ENCODE data around the gene DONSON. TPM values are rescaled to one million over a fixed set of nuclear protein-coding genes. Genes with fewer than 3 reads are reported as not detected.
A peak's percentile ranks its signal among the peaks of the same experiment; 100 is the strongest.

DONSON gene
- total RNA-seq, 1 experiment from 2014 or later: 43.3 TPM

DNA sequence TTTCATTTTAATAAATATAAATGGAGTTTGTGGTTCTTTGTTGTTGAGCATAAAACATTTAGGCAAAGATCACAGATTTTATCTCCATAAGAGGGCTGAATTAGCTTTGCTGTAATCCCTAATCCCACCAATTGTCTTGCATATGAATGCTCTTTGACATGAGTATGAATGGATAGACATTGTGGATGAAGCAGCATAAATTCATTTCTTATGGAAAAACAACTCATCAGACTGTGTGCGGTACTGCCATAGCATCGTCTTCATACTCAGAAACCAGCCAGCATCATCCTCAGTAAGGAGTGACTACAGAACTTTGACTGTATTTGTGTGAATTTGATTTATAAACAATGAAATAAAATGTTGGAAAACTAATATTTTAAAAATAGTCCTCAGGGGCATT is 26.1 kb downstream of the DONSON start:
- no peak for DNase-seq (ENCODE audit: low read depth)

DNA sequence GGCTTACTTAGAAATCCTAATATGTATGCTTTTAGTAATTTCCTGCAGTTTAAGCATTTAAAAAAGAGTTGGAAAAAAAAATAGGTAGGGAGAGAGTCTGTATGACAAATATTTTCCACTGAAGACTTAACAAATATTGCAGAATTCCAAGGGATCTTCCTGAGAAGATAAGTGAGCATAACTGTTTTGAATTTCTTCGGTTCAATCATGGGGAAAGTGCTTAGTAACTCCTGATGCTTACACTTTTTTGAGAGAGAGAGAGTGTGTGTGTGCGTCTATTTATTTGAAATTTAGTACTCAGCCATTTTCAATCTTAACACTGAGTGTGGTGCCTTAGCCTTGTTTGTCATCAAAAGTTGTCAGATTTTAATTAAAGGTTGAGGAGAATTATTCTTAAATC is 27.1 kb downstream of the DONSON start:
- DNase-seq (ENCODE audit: low read depth): no peak

DNA sequence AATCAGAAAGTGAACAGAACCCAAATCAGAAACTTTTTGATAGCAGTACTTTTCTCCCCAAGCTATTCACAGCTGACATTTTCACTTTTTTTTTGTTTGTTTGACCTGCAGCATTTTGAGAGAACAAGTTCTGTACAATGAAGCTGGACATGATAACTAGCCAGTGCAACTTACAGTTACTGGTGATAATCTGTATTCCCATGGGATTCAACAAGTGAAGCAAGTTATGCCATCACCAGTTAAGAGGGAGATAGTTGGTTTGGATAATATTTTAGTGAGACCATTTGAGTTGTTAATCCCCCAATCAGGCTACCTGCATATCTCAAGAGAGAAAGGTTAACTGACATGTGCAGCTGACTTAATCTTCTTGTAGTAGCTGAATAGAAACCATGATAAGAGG is 27.5 kb downstream of the DONSON start:
- DNase-seq (ENCODE audit: low read depth): no peak

DNA sequence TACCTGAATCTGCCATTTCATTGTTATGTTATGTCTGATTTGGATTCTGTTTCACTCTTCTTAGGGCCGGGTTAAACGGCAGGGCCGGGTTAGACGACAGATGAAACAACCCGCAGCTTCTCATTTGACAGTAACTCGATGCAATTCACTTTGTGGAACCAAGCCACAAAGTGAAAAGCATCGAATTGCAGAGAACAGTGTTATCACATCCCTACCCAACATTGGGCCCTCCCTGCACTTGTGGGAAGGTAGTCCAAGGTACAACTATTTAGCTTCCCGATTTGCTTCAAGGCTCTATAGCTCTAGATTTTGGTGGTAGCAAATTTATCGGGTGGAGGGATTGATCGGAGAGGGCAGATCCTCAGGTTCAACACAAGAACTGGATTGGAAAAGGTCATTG is 28.7 kb downstream of the DONSON start:
- DNase-seq (ENCODE audit: low read depth): no peak

DNA sequence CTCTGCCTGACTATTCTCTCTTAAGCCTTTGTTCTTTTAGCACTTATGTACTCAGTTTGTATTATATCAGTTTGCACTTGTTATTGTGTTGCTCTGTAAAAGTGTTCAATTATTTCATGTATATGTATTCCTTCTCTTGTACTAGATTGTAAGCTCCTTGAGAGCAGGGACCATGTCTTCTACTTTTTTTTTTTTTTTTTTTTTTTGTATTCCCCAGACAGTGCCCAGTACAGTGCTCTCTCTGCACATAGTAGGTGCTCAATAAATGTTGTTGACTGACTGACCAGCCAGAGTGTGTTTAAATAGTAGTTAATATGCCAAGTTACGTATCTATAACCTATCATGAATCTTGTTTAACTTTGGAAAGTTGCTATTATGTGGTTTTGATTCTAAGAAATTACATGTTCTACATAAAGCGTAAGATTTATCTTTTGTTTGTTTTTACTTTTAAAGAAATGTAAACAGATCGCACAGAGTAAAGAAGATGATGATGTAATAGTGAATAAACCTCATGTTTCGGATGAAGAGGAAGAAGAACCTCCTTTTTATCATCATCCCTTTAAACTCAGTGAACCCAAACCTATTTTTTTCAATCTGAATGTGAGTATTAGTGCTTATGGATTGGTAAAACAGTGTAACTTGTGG is 29.6 kb downstream of the DONSON start:
- DNase-seq (ENCODE audit: low read depth): no peak

DNA sequence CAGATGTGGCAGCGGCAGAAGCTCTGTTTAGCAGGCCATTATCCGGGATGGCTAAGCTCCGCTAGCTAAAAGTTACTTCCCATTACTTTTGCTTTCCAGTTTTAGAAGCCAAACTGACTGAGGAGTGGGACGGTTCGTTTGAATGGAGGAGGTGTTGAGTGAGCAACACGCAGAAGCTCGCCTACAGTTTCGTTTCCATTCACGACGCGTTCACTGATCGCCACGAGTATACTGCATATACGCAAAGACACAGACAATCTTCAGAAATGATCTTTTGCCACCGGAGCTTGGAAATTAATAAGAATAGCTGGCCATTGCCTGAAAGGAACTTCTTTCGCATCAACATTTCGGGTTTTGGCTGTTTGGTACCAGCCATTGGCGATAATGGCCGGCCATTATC is 31.0 kb downstream of the DONSON start:
- no peak for DNase-seq (ENCODE audit: low read depth)

DNA sequence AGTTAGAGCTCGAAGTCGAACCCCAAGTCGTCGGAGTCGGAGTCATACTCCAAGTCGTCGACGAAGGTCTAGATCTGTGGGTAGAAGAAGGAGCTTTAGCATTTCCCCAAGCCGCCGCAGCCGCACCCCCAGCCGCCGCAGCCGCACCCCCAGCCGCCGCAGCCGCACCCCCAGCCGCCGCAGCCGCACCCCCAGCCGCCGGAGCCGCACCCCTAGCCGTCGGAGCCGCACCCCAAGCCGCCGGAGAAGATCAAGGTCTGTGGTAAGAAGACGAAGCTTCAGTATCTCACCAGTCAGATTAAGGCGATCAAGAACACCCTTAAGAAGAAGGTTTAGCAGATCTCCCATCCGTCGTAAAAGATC is 33.5 kb downstream of the DONSON start:
- no peak for DNase-seq (ENCODE audit: low read depth)

DNA sequence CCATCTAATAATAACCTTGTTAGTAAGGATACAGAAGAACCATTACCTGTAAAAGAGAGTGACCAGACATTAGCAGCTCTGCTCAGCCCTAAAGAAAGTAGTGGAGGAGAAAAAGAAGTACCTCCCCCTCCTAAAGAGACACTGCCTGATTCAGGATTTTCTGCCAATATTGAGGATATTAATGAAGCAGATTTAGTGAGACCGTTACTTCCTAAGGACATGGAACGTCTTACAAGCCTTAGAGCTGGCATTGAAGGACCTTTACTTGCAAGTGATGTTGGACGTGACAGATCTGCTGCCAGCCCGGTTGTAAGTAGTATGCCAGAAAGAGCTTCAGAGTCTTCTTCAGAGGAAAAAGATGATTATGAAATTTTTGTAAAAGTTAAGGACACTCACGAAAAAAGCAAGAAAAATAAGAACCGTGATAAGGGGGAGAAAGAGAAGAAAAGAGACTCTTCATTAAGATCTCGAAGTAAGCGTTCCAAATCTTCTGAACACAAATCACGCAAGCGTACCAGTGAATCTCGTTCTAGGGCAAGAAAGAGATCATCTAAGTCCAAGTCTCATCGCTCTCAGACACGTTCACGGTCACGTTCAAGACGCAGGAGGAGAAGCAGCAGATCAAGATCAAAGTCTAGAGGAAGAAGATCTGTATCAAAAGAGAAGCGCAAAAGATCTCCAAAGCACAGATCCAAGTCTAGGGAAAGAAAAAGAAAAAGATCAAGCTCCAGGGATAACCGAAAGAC is 34.1 kb downstream of the DONSON start:
- DNase-seq (ENCODE audit: low read depth): no peak

DNA sequence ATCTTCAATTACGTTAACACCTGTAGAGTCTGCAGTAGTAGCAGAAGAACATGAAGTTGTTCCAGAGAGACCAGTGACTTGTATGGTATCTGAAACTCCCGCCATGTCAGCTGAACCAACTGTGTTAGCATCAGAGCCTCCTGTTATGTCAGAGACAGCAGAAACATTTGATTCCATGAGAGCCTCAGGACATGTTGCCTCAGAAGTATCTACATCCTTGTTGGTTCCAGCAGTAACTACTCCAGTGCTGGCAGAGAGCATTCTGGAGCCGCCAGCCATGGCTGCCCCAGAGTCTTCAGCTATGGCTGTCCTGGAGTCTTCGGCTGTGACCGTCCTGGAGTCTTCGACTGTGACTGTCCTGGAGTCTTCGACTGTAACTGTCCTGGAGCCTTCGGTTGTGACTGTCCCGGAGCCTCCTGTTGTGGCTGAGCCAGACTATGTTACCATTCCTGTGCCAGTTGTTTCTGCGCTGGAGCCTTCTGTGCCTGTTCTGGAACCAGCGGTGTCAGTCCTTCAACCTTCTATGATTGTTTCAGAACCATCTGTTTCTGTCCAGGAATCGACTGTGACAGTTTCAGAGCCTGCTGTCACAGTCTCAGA is 35.4 kb downstream of the DONSON start:
- no peak for DNase-seq (ENCODE audit: low read depth)

DNA sequence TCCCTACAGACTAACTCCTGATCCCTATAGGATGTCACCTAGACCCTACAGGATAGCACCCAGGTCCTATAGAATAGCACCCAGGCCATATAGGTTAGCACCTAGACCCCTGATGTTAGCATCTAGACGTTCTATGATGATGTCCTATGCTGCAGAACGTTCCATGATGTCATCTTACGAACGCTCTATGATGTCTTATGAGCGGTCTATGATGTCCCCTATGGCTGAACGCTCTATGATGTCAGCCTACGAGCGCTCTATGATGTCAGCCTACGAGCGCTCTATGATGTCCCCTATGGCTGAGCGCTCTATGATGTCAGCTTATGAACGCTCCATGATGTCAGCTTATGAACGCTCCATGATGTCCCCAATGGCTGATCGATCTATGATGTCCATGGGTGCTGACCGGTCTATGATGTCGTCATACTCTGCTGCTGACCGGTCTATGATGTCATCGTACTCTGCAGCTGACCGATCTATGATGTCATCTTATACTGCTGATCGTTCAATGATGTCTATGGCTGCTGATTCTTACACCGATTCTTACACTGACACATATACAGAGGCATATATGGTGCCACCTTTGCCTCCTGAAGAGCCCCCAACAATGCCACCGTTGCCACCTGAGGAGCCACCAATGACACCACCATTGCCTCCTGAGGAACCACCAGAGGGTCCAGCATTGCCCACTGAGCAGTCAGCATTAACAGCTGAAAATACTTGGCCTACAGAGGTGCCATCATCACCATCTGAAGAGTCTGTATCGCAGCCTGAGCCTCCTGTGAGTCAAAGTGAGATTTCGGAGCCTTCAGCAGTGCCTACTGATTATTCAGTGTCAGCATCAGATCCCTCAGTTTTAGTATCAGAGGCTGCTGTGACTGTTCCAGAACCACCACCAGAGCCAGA is 36.1 kb downstream of the DONSON start:
- DNase-seq (ENCODE audit: low read depth): no peak

DNA sequence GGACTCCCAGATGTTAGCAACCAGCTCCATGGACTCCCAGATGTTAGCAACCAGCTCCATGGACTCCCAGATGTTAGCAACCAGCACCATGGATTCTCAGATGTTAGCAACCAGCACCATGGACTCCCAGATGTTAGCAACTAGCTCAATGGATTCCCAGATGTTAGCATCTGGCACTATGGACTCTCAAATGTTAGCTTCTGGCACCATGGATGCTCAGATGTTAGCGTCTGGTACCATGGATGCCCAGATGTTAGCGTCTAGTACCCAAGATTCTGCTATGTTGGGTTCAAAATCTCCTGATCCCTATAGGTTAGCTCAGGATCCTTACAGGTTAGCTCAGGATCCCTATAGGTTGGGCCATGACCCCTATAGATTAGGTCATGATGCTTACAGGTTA is 36.8 kb downstream of the DONSON start:
- no peak for DNase-seq (ENCODE audit: low read depth)

DNA sequence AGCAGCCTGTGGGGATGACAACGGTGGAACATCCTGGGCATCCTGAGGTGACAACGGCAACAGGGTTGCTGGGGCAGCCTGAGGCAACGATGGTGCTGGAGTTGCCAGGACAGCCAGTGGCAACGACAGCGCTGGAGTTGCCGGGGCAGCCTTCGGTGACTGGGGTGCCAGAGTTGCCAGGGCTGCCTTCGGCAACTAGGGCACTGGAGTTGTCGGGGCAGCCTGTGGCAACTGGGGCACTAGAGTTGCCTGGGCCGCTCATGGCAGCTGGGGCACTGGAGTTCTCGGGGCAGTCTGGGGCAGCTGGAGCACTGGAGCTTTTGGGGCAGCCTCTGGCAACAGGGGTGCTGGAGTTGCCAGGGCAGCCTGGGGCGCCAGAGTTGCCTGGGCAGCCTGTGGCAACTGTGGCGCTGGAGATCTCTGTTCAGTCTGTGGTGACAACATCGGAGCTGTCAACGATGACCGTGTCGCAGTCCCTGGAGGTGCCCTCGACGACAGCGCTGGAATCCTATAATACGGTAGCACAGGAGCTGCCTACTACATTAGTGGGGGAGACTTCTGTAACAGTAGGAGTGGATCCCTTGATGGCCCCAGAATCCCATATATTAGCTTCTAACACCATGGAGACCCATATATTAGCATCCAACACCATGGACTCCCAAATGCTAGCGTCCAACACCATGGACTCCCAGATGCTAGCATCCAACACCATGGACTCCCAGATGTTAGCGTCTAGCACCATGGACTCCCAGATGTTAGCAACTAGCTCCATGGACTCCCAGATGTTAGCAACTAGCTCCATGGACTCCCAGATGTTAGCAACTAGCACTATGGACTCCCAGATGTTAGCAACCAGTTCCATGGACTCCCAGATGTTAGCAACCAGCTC is 37.5 kb downstream of the DONSON start:
- DNase-seq (ENCODE audit: low read depth): no peak

DNA sequence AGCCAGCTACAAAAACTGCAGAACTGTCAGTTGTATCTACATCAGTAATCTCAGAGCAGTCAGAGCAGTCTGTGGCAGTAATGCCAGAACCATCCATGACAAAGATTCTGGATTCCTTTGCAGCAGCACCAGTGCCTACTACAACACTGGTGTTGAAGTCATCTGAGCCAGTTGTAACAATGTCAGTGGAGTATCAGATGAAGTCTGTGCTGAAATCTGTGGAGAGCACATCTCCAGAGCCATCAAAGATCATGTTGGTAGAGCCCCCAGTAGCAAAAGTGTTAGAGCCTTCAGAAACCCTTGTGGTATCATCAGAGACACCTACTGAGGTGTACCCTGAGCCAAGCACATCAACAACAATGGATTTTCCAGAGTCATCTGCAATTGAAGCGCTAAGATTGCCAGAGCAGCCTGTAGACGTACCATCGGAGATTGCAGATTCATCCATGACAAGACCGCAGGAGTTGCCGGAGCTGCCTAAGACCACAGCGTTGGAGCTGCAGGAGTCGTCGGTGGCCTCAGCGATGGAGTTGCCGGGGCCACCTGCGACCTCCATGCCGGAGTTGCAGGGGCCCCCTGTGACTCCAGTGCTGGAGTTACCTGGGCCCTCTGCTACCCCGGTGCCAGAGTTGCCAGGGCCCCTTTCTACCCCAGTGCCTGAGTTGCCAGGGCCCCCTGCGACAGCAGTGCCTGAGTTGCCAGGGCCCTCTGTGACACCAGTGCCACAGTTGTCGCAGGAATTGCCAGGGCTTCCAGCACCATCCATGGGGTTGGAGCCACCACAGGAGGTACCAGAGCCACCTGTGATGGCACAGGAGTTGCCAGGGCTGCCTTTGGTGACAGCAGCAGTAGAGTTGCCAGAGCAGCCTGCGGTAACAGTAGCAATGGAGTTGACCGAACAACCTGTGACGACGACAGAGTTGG is 38.4 kb downstream of the DONSON start:
- no peak for DNase-seq (ENCODE audit: low read depth)

DNA sequence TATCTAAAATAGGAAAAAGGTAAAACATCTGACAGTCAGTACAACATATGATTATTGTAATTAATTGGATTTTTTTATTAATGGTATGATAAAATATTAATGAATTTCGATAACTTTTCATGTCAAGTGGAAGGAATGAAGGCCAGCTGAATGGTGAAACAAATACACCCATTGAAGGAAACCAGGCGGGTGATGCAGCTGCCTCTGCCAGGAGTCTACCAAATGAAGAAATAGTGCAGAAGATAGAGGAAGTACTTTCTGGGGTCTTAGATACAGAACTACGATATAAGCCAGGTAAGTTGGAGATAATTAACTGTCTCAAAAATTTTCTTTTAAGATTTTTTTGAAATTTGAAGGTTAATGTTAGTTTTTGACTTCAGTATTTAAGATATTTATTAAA is 42.4 kb downstream of the DONSON start:
- DNase-seq (ENCODE audit: low read depth): no peak

DNA sequence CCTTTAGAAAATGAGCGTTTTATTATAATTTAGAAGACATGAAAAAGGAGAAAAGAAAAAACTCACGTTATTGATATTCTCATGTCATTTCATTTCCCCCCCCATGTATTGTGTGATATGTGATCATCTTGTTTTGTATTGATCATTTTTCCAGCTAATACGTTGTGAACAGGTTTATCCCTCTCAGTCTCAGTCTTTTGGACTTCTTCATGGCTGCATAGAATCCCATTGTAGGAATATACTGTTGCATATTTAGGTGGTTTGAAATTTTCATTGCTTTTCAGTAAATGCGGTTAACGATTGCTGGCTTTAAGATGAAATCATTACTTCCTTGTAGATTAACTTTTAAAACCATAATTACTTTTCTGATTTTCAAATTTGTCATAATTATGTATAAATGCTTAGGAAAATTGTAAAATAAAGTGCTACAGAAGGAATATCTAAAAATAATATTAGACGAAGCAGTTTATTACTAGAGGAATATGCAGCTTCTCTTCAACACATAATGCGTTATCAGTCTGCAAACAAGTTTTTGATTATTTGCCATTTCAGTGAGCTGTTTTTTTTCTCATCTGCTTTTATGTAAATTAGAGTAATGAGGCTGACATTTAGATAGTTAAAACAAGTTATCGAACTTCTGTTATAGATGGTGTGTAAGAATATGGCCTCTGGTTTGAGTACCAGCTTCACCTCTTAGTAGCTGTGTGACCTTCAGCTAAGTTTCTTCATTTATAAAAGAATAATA is 43.9 kb downstream of the DONSON start:
- no peak for DNase-seq (ENCODE audit: low read depth)

DNA sequence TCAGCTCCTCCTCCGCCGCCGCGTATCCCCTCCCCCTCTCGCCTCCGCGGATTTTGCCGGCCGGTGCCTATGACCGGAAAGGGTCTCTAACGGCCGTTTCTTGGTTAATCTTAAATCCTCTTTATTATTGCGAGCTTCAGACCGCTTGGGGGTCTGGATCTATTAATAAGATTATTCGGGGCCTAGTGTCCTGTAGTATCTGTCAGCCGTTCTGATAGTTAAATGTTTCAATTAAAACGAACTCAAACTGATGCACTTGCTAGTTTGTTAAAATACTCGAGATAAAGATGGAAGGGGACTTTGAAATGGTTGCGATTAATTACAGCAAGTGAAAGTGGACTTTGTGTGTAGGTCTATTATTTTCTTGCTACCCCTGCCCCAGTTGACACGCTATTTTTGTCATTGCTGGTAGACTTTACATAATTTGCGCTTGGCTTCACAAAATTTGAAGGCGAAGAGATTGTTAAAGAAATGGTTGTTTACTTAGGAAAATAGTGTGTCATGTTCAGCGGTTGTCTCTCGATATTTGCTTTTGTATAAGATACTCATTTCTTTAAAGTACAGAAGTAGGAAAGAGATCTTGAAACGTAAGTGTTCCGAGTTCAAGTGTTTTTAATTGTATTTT is 44.9 kb downstream of the DONSON start:
- no peak for DNase-seq (ENCODE audit: low read depth)

DNA sequence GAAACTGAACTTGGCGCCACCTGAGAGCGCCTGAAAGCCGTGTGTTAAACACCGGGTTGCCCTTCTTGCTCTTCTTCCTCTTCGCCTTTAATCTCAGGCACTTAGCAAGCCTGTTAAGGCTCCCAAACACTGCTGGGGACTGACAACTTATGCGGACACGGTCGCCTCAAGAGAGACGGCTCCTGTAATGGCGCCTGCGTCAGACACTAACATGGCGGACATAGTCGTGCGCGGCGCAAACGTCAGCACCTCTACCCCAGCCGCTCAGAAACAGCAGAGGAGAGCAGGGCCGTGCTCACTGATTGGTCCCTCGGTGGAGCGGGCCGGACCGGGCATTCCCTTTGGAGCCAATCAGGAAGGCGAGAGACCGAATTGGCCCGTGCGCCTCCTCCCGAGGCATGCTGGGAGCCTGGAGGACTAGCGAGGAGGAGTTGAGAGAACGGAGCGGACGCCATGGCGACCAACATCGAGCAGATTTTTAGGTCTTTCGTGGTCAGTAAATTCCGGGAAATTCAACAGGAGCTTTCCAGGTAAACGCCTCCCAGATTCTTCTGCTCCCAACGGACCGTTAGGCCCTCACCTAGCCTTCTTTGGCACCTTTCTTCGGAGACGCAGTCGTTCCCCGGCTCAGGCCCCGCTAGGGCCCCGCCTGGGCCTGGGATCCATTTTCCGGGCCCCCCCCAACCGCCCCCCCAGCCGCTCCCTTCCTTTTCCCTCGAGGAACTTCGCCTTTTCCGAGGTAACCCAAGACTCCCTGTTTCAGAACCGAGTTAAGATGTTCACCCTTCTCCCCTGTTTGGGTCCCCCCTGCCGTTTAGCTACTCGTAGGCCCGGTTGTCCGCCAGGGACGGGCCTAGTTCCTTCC is 45.6 kb downstream of the DONSON start, which contains the start of gene SON:
Gene SON (plus strand): TSS at position 399 of the 865 bp plus-strand sequence. CDS start 55 bp downstream, at position 454.
- peak; percentile 98 for DNase-seq (ENCODE audit: low read depth)

Measured in LHCN-M2 (cell line).